Hepatic stellate cell (primary cell): ENCODE data around the gene SLC25A22.

Experiments
- DNase-seq: peaks from one replicate; pipeline ENCODE4 v3.0.0; 2011; ENCODE audit warnings: low spot score

The SLC25A22 gene

DNA sequence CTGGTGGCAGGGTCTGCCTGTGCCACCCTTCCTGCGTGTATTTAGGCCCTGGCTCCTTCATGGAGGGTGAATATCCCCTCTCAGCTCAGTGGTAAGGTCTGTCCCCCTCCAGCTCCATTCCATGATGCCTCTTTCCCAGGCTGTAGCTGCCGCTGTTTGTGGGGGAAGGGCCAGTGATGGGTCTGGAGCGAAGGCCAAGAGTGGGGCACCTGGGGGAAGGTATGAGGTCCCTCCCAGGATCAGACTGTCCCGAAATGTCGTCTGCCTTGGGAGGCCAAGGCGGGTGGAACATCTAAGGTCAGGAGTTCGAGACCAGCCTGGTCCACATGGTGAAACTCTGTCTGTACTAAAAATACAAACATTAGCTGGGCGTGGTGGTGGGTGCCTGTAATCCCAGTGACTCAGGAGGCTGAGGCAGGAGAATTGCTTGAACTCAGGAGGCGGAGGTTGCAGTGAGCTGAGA is 35.8 kb upstream of the SLC25A22 start:
- DNase-seq = no peak

DNA sequence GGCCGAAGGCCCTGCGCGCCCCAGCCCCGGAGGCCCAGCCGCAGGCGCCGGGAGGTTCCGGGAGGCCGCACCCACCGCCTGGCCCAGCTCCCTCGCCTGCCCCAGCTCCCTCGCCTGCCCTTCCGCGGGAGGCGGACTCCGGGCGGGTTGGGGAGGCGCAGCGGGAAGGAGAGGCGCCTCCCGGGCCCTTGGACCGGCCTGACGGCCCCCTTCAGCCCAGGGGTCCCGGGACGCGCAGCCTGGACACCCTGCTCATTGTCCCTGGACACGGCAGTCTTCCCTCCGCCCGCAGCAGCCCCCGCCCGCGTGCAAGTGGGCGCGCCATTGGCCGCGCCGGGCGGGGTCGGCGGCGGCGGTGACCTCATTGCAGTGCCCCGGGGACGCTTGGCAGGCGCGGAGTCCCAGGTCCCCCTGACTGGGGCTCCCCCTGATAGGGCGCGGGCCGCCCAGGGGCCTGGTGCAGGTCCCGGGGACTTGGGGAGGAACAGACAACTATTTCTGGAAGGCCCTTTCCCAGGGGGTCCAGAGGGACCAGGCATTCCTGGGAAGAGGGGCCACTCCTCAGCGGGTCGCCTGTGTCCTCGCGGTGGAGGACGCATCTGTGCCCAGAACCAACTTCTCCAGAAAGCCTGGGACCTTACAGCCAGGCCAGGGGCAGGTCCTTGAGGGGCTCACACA is 35.2 kb upstream of the SLC25A22 start:
- DNase-seq = no peak

DNA sequence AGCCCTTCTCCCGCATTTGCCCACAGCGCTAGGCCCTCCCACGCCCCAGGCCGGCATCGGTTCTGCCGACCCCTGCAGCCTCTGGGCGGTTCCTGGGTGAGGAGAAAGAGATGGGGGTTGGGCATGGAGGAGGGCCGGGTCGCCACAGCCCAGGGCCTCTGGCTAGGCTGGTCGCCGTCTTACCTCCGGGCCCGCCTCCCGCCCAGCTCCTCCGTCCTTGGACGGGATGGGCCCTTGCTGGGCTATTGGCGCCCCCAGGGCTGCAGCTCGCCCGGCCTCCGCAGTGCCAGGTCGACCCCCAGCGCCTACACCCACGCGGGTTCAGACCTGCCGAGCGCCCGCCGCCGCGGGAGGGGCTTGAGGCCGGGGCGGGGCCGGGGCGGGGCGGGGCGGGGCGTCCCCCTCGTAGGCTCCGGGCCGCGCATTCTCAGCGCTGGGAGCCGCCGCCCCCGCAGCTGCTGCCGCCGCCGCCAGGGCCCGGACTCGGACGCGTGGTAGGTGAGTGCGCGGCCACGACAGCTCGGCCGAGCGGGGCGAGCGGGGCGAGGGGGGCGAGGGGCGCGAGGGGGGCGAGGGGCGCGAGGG is 34.5 kb upstream of the SLC25A22 start, which contains the start of gene CD151:
TSS of gene CD151 (plus strand) at position 424 of the 585 bp plus-strand sequence. CDS start 3,118 bp downstream, outside the sequence.
- DNase-seq = peak; percentile 80

DNA sequence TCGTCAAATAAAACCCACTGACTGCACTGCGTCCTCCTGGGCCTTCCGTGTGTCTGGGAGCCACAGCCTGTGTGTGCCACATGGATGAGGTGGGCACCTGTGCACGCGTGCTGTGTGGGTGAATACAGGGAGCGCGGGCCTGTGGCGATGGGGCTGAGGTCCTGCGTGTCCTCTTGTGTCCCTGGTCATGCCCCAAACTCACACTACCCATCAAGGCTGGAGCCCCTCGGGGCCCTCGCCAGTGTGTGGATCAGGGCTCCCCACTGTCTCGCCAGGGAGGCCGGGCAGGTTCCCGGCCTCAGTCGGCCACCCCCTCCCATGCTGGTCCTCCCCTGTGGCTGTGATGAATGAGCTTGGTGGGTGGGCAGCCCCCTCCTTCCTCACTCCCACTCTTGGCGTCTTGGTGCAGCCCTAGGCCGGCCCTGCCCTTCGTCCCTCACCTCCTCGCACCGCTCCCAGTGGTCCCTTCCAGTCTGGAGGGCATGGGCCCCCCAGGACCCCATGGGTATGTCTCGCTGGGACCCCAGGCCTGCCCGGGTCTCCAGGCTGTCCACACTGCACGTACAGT is 34.0 kb upstream of the SLC25A22 start:
- no peak for DNase-seq

DNA sequence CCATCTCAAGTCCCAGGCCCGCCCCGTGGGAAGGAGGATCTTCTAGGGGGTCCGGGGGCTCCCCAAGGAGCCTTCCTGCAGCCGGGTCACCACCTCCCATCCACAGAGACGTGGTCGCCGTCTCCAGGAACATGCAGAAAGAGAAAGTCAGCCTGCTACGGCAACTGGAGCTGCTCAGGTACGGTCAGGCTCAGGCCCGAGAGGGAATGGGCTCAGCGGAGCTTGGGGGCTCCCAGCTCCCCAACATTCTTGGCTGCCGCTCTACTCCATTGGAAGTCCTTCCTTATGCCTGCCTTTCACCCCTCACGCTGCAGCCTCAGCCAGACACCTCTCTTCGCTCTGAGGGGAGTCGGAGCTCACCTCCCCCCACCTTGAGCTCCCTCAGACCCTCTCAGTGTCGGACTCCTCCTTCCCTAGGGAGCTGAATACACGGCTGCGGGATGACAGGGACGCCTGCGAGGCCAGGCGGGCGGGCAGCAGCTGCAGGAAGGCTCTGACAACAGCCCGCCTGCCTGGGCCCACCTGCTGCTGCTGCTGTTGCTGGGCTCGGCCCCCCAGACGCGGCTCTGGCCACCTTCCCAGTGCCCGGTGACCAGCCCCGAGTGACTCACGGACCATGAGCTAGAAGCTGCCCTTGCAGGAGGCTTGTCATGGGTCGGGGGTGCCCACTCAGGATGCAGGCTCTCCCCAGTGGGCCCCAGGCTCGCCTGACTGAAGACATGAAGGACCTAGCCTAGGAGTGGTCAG is 33.2 kb upstream of the SLC25A22 start:
- DNase-seq = no peak

DNA sequence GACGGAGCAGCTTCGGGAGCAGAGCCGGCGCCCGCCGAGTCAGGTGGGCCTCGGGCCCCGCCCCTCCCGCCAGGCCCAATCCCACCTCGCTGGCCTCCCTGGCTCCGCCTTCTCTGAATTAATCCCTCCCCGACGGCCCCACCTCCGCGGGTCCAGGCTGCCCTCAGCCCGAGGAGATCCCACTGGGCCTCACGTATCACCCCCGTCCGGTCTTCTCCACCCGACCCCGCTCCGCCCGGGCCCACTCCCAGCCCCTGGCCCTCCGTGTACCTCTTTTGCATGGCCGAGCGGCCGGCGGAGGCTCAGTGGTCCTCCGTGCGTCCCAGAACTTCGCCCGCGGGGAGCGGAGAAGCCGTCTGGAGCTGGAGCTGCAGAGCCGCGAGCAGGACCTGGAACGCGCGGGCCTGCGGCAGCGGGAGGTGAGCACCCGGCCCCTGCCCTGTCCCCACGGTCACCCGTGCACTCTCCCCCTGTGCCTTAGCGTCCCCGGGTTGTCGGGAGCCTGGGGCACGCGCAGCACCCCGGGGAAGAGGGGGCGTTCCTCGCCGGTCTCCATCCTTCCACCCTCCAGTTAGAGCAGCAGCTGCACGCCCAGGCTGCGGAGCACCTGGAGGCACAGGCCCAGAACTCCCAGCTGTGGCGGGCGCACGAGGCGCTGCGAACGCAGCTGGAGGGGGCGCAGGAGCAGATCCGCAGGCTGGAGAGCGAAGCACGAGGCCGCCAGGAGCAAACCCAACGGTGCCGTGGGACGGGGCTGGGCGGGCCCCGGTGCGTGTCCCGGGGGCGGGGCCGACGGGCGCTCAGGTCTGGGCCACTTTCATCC is 32.4 kb upstream of the SLC25A22 start:
- peak; percentile 69 for DNase-seq

DNA sequence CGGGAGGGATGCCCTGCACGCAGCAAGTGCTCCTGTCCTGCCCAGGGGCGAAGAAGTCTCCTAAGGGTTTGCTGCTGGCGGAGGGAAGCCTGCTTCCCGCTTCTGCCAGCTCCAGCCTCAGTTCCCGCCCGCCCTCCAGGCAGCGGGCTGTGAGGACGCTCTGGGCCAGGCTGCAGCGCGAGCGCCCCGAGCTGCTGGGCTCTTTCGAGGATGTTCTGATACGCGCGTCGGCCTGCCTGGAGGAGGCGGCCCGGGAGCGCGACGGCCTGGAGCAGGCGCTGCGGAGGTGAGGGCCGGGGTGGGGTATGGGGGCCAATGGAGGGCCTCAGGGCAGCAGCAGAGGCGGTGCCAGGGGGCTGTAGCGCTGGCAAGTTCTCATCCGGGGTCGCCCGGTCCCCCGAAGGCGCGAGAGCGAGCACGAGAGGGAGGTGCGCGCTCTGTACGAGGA is 31.8 kb upstream of the SLC25A22 start:
- DNase-seq = no peak

DNA sequence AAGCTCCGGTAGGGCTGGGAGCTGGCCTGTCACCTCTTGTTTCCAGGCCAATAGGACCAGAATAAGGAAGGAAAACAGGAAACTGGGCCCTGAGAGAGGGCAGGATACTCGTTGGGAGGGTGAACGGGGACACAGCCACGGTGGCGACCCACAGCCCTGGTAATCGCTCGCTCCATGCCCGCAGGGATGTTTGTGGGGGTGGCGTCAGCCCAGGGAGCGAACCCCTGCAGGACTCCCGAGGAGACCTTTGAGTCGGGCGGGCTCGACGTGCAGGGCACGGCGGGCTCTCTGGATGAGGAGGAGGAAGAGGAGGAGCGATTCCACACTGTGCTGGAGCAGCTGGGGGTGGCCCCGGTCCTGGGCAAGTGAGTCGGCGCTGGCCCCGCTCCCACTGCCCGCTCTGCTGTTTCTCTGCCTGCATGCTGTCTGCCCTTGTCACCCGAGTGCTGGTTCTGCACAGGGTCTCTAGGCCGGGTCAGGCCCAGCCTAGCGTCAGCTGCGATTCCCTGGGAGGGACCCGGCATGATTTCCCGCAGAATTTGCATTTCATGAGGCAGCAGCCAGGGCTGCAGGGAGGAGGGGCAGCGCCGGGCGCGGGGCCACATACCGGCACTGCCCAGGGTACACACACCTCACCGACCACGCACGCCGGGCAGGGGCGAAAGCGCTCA is 31.2 kb upstream of the SLC25A22 start:
- no peak for DNase-seq

DNA sequence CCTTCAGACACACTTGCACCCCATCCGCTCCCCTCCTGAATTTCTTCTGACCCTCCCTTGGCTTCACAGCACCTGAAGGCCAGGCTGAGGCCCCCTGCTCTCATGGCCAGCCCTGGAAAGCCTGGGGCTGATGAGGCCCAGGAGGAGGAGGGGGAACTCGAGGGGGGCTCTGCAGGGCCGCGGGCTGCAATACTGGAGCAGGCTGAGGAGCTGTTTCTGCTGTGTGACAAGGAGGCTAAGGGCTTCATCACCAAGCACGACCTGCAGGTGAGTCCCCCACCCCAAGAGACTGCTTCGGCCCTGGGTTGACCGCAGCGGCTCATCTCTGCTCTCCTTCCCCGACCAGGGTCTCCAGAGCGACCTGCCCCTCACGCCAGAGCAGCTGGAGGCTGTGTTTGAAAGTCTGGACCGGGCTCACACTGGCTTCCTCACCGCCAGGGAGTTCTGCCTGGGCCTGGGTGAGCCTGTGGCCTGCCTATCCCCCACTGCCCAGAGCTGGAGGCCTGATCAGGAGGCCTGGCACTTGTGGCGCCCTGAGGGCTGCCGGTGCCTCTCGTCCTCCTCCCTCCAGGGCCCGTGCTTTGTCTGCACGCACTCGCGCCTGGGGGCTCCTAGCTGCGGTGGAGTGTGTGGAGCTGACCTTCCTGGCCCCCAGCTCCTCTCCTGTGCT is 30.6 kb upstream of the SLC25A22 start:
- no peak for DNase-seq

DNA sequence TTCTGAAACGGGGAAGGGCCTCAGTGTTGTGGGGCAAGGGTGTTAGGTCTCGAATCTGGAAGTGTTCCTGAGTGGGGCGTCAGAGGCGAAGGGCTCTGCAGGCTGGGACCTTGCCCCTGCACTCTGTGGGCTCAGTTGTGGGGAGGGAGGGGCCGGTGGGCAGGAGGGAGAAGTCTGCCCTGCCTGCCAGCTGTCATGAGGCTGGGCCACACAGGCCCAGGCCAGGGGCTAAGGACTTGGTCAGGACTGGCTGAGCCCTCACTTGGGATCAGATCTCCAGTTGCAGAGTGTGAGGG is 29.8 kb upstream of the SLC25A22 start, which contains the start of gene CRACR2B:
TSS of gene CRACR2B (plus strand) at position 23 of the 296 bp plus-strand sequence. CDS start 689 bp downstream, outside the sequence.
- DNase-seq = no peak

DNA sequence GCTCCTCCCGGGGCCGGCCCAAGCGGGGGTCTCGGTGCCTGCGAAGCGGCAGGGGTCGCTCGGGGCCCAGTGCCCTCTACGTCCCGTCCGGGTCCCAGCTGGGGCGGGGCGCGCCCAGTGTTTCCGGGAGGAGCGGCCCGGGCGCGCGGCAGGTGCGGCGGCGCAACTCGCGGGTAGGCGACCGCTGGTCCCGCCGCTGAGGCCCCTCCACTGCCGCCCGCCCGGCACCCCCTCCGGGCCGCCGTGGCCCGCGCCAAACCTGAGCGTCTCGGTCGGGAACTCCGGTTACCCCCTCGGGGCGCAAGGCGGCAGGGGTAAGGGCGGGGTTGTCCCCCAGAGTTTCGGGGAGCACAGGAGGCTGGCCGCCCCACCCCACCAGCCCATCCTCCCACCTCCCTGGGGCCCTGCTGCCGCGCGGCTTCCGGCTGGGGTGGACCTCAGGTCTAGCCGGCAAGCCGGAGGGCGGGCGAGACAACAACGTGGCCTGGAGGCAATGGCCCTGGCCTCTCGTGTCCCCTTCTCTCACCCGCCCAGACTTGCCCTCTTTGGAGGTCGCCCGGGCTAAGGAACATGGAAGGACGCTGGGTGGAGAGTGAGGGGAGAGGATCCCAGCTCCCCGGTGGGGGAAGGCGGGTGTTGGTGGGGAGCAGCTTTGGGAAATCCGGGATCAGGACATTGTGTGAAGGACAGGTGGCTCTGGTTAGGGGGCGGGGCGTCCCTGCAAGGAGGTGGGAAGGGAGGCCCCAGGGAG is 29.2 kb upstream of the SLC25A22 start:
- no peak for DNase-seq

DNA sequence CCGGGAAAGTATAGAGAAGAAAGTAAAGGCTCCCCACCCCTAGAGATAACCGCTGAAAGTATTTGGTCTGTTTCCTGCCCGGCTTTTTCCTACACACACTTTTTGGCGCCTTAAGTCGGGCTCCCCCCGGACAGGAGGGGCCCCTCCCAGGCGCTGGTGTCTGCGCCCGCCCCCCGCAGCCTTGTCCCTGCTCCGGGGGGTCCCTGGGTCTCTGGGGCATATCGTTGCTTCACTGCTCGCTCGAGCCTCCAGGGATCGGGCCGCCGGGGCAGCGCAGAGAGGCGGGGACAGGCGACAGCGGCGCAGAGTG is 28.7 kb upstream of the SLC25A22 start:
- no peak for DNase-seq

DNA sequence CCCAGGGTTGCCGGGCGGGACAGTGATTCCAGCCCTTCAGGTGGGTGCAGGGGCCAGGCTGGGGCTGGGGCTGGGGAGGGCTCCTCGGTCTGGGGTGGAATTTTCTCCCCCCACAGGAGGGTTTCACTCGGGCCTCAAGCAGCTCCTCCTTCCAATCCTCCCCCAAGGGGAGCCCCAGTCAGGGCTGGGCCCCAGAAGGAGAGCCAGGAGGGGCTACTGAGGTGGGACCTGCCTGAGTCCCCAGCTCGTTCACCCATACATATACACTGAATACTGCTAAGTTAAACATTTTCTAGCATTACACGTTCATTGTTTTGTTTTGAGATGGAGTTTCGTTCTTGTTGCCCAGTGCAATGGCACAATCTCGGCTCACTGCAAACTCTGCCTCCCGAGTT is 28.1 kb upstream of the SLC25A22 start:
- no peak for DNase-seq

DNA sequence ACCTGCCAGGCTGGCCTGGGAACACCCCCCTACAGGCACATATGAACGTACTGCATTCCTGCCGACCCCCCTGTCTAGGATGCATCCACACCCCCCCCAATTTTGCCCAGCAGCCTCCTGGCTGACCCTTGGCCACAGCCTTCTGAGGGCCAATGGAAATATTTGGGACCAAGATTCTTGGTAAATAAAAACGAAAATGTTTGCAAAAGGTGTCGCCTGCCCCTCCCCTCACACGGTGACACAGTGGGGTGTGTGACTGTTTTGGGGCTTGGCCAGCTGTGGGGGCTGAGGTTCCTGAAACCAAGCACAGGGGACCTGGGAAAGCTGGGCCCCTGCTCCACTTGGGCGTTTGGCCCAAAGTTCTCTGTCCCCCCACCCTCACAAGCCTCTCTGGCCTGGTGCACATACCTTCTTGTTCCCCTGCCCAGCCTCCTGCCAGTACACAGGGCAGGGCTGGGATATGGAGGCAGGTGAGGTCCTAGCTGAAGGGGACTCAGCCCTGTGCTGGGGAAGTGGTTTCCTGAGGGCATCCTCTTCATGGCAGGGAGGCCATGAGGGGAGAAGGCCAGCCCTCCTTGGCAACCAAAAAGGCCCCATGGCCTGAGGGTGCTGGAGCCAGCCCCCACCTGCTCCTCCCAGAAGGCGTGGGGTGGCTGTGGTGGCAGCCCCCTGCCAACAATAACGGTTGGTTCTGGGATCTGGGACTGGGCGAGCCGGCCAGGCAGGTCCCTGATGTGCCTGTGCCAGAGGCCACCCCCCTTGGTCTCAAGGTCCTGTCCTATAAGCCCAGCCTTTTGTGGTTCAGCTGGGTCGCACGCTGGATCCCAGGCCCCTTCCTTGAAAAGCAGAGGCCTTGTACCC is 27.5 kb upstream of the SLC25A22 start:
- DNase-seq = no peak

DNA sequence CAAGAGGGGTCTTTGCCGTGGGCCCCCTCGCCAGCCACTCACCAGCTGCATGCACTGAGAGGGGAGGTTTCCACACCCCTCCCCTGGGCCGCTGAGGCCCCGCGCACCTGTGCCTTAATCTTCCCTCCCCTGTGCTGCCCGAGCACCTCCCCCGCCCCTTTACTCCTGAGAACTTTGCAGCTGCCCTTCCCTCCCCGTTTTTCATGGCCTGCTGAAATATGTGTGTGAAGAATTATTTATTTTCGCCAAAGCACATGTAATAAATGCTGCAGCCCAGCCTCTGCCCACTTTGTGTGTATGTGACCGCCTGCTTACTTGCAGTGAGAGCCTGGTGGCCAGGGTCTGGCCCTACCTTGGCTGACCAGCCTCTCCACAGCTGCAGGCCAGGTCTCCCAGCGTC is 26.9 kb upstream of the SLC25A22 start:
- DNase-seq = no peak

DNA sequence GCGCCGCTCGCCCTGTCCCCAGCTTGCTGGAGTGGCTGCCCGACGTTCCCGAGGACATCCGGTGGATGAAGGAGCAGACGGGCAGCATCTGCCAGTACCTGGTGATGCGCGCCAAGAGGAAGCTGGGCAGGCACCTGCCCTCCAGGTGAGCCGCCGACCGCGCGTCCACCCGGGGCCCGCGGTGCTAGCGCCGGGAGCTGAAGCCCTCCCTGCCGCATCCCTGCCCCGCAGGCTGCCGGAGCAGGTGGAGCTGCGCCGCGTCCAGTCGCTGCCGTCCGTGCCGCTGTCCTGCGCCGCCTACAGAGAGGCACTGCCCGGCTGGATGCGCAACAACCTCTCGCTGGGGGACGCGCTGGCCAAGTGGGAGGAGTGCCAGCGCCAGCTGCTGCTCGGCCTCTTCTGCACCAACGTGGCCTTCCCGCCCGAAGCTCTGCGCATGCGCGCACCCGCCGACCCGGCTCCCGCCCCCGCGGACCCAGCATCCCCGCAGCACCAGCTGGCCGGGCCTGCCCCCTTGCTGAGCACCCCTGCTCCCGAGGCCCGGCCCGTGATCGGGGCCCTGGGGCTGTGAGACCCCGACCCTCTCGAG is 26.3 kb upstream of the SLC25A22 start:
- DNase-seq = no peak

DNA sequence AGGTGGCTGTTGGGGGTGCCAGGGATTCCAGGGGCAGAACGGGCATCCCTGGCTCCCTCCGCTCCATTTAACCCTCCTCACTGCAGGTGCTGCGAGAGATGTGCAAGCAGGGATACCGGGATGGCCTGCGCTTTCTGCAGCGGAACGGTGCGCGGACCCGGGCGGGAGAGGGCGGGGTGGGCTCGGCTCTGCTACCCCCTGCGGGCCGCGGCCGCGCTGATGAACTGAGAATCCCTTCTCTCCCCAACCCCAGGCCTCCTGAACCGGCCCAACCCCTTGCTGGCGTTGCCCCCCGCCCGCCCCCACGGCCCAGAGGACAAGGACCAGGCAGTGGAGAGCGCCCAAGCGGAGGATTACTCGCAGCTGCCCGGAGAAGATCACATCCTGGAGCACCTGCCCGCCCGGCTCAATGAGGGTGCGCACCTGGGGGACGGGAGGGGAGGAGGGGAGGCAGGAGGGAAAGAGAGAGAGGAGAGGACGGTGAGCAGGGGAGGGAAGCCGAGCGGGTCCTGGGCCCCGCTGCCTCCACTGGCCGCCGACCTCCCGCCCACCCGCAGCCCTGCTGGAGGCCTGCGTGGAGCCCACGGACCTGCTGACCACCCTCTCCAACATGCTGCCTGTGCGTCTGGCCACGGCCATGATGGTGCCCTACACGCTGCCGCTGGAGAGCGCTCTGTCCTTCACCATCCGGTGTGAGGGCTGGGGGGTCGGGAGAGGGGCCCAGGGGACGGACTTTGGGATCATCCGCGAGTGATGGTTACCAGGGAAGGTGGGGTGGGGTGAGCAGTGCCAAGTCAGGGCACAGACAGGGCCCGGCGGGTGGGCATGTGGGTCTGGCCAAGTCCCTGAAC is 25.6 kb upstream of the SLC25A22 start:
- no peak for DNase-seq
